Panc1 (cell line): ENCODE results near the gene TWSG1.

Experiments used
- POLR2AphosphoS5 ChIP-seq: IDR thresholded peaks from 2 replicates; pipeline ENCODE4 v1.6.1; 2012; ENCODE audit warnings: mild to moderate bottlenecking, low read depth, low read length, moderate library complexity
- SIN3A ChIP-seq: IDR thresholded peaks from 2 replicates; pipeline ENCODE4 v1.6.1; 2012; ENCODE audit warnings: low read depth, mild to moderate bottlenecking, low read length, moderate library complexity, borderline replicate concordance; ENCODE audit not compliant: insufficient read depth
- TF ChIP-seq, protein P1 (sequence below): fragments of 450-650 bp; IDR thresholded peaks from 2 replicates; pipeline ENCODE4 v1.5.1; 2017; ENCODE audit warnings: mild to moderate bottlenecking
- TF ChIP-seq, protein P2 (sequence below), 2 experiments: IDR thresholded peaks; 2 replicates each; pipeline ENCODE4 v1.6.1; 2011 to 2012; ENCODE audit warnings: low read depth in 2 of 2, control low read depth in 1 of 2, low read length in 1 of 2, mild to moderate bottlenecking in 1 of 2, moderate library complexity in 1 of 2; ENCODE audit not compliant: insufficient read depth in 1 of 2

DNA sequence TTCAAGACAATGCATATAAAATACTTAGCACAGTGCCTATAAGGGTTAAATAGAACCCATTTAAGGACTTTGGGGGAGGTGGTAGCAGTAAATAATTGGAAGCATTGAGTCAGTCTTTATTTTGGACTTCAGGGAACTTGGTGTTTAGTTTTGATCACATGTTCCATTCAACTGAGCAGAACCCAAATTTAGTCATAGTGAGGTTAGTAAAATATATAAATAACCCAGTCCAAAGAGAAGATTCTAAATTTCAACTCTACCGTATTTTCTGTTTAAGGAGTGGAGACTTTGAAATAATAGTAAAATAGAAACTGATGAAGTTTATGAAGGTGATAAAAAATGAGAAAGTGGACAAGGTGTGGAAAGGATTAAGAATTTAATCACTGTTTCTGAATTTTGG, 19.7 kb downstream of the TWSG1 start:
- TF ChIP-seq, protein P1, sequence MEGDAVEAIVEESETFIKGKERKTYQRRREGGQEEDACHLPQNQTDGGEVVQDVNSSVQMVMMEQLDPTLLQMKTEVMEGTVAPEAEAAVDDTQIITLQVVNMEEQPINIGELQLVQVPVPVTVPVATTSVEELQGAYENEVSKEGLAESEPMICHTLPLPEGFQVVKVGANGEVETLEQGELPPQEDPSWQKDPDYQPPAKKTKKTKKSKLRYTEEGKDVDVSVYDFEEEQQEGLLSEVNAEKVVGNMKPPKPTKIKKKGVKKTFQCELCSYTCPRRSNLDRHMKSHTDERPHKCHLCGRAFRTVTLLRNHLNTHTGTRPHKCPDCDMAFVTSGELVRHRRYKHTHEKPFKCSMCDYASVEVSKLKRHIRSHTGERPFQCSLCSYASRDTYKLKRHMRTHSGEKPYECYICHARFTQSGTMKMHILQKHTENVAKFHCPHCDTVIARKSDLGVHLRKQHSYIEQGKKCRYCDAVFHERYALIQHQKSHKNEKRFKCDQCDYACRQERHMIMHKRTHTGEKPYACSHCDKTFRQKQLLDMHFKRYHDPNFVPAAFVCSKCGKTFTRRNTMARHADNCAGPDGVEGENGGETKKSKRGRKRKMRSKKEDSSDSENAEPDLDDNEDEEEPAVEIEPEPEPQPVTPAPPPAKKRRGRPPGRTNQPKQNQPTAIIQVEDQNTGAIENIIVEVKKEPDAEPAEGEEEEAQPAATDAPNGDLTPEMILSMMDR, result no peak
- TF ChIP-seq SIN3A (no peak), POLR2AphosphoS5 (no peak)
- TF ChIP-seq, protein P2, sequence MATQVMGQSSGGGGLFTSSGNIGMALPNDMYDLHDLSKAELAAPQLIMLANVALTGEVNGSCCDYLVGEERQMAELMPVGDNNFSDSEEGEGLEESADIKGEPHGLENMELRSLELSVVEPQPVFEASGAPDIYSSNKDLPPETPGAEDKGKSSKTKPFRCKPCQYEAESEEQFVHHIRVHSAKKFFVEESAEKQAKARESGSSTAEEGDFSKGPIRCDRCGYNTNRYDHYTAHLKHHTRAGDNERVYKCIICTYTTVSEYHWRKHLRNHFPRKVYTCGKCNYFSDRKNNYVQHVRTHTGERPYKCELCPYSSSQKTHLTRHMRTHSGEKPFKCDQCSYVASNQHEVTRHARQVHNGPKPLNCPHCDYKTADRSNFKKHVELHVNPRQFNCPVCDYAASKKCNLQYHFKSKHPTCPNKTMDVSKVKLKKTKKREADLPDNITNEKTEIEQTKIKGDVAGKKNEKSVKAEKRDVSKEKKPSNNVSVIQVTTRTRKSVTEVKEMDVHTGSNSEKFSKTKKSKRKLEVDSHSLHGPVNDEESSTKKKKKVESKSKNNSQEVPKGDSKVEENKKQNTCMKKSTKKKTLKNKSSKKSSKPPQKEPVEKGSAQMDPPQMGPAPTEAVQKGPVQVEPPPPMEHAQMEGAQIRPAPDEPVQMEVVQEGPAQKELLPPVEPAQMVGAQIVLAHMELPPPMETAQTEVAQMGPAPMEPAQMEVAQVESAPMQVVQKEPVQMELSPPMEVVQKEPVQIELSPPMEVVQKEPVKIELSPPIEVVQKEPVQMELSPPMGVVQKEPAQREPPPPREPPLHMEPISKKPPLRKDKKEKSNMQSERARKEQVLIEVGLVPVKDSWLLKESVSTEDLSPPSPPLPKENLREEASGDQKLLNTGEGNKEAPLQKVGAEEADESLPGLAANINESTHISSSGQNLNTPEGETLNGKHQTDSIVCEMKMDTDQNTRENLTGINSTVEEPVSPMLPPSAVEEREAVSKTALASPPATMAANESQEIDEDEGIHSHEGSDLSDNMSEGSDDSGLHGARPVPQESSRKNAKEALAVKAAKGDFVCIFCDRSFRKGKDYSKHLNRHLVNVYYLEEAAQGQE (IDR thresholded peaks at IDR 0.05; ENCODE audit: insufficient read depth in 1 of 2, low read depth in 2 of 2, low read length in 1 of 2), result no peak
